GM10266 (cell line): ENCODE measurements around the gene ERP29.
"Not testable (repeated sequence)": the region's sequence is repeated elsewhere in the genome, so short reads cannot be mapped to it uniquely, and the experiment has no call there.

Source experiments
- DNase-seq: peaks from one replicate; pipeline ENCODE4 v3.0.0; 2012; ENCODE audit errors: extremely low spot score
- TF ChIP-seq, protein P1 (sequence below): IDR thresholded peaks from 2 replicates; pipeline ENCODE4 v1.5.1; 2012; ENCODE audit warnings: mild to moderate bottlenecking, low read depth; ENCODE audit not compliant: control insufficient read depth, insufficient read depth; ENCODE audit errors: missing control alignments

Gene ERP29

DNA sequence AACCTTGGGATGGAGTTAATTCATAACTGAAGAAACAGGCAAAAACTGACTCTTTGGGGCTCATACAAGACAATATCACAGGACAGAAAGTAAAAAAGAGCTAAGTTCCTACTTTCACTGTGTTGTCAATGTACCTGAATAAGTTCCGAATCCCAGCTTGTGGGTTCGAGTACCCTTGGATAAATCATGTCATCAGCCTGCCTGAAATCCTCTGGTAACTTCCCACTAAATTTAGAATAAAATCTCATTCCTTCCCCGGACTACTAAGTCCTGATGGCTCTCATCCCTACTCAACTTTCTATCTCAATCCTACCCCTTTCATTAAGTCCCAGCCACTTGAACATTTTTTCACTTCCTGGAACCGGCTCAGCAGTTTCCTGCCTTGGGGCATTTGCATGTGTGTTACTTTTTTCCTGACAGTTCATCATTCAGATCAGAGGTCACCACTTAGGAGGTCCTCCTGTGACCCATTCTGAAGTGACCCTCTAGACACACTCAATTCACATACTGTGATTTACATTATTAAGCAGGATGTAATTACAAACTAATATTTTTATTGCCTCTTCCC, 12.7 kb downstream of the ERP29 start:
- TF ChIP-seq, protein P1, sequence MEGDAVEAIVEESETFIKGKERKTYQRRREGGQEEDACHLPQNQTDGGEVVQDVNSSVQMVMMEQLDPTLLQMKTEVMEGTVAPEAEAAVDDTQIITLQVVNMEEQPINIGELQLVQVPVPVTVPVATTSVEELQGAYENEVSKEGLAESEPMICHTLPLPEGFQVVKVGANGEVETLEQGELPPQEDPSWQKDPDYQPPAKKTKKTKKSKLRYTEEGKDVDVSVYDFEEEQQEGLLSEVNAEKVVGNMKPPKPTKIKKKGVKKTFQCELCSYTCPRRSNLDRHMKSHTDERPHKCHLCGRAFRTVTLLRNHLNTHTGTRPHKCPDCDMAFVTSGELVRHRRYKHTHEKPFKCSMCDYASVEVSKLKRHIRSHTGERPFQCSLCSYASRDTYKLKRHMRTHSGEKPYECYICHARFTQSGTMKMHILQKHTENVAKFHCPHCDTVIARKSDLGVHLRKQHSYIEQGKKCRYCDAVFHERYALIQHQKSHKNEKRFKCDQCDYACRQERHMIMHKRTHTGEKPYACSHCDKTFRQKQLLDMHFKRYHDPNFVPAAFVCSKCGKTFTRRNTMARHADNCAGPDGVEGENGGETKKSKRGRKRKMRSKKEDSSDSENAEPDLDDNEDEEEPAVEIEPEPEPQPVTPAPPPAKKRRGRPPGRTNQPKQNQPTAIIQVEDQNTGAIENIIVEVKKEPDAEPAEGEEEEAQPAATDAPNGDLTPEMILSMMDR = no peak
- DNase-seq = no peak

DNA sequence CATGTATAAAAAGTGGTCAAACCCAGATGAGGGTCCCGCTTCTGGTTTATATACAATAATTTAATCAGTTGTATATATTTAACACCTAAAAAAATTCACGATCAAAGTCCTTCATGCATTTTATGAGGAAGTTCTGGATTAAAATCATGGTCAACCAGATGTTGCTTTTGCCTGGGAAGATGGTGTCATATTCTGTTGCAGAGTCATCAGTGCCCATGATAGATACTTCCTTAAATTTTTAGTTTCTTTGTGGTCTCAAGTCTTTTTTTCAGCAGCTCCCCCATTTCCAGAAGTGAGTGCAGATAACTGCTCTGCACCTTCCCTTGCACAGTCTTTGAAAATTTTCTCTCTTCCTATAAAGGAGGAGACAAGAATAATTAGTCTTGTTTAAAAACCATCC, 16.1 kb downstream of the ERP29 start:
- TF ChIP-seq, protein P1 = no peak

DNA sequence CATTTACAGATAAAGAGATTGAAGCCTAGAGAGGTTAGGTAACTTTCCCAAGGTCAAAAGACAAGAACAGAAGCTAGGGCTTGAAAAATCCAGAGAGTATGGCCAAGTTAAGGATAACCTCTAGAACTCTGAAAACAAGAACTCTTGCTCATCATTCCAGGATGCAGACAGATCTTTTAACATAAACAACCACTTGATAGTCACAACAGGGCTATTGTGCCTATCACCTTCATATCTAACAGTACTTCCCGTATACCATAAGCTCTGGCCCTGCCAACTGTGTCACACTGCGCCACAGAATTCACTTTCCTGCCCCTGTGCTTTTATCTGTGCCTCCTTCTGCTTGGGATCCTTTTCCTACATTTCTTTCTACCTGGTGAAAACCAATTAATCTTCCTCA, 18.2 kb downstream of the ERP29 start:
- TF ChIP-seq, protein P1 = no peak
- no peak for DNase-seq

More for the DNA sequence above, 16.1 kb downstream of the ERP29 start:
- DNase-seq = no peak

DNA sequence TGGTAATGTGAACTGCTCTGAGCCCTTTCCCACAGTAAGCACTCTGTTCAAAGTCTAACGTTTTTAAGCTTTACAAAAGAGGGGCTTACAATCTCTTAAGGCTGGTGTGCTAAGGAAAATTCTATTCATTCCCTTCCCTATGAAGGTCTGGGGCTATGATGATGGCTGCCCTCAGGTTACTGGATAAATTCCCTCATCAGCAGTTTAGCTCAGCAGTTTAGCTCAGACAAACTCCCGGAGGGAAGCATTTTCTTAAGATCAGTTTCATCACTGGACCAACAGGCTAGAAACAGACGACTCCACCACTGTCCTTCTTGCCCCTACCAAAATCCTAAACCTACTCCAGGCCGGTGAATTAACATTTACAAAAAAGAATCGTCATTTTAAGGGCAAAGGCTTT, 19.1 kb downstream of the ERP29 start:
- TF ChIP-seq, protein P1 = no peak
- no peak for DNase-seq

DNA sequence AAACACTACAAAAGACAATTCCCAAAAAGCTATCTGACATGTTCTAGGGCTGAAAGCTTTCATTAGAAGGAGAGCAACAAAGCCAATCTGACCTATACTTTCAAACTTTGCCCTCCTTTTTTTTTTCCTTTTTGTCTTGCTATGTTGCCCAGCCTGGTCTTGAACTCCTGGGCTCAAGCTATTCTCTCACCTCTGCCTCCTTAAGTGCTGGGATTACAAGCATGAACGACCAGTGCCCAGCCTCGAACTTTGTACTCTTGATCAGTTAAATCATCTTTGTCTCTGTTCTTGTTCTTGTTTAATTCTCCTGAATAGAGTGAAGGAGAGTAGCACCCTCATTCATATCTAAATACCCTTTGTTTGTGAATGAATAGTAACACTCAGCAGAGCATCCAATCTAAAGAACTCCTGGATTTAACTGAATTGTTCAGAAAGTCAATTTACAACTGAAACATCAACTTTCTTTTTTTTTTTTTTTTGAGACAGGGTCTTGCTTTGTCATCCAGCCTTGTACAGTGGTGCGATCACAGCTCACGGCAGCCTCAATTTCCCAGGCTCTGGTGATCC, 22.1 kb downstream of the ERP29 start:
- no peak for DNase-seq

DNA sequence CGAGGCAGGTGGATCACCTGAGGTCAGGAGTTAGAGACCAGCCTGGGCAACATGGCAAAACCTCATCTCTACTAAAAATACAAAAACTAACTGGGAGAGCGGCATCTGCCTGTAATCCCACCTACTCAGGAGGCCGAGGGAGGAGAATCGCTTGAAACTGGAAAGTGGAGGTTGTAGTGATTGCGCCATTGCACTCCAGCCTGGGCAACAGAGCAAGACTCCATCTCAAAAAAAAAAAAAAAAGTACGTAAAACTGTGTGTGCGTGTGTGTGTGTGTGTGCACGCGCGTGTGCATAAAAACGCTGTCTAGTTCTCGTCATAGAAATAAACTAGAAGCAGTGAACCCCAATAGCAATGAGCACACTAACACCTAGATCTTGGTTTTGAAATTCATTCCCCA, 23.4 kb downstream of the ERP29 start:
- not testable (repeated sequence) for DNase-seq

More for the DNA sequence above, 22.1 kb downstream of the ERP29 start:
- TF ChIP-seq, protein P1 = no peak

DNA sequence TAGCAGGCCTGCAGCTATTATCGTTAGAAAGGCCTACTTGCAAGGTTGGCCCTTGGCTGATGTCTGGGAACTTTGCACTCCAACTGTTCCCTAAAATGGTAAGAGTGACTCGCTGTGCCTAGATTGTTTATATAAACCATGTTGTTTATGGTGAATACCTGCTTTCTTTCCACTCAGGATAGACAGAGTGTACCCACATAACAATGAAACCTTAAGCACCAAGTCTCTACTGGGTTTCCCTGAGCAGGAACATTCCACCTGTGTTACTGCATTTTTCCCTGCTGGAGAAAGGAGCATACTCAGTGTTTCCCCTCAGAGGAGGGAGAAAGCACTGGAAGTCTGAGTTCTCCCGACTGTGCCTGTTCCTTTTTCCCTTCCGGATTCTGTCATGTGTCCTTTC, 32.8 kb downstream of the ERP29 start:
- DNase-seq = no peak
- TF ChIP-seq, protein P1 = no peak

DNA sequence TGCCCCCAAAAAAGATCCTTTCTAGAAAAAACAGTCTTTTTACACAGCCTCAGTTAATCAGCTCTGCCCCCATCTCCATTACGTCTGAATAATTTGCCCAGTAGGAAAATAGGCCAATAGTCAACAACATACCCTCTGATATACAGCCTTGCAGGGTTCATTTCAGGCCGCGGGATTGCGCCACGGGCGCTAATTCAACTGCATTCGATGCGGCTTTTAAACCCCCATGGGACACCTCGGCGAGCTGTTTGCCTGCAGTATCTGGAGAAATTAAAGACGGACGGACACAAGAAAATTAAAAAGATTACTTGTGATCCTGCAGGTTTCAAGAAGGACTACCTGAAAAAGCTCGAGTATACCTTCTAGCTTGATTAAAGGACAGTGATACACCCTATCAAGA, 36.1 kb downstream of the ERP29 start:
- TF ChIP-seq, protein P1 = no peak
- DNase-seq = no peak
